ENCODE results near the gene CADPS.

CADPS gene

GRCh38 chr3:62888180-62888579, 13.0 kb upstream of the CADPS start:
- no peak for TF ChIP-seq ZFX (IDR thresholded peaks at IDR 0.05; ENCODE audit: borderline replicate concordance)
- TF ChIP-seq CTCF (IDR thresholded peaks at IDR 0.05): no peak
- no peak overlapping the region for H3K27ac ChIP-seq

GRCh38 chr3:62885136-62885535, 9.9 kb upstream of the CADPS start:
- TF ChIP-seq CTCF (IDR thresholded peaks at IDR 0.05) (no peak), ZFX (IDR thresholded peaks at IDR 0.05; ENCODE audit: borderline replicate concordance) (no peak)
- no peak overlapping the region for H3K27ac ChIP-seq

- no peak overlapping the region for H3K27ac ChIP-seq
- TF ChIP-seq CTCF (IDR thresholded peaks at IDR 0.05) (no peak), ZFX (IDR thresholded peaks at IDR 0.05; ENCODE audit: borderline replicate concordance) (no peak)
Measured at GRCh38 chr3:62884096-62884870, 9.1 kb upstream of the CADPS start.

- TF ChIP-seq CTCF (IDR thresholded peaks at IDR 0.05) (no peak), ZFX (IDR thresholded peaks at IDR 0.05; ENCODE audit: borderline replicate concordance) (no peak)
- no peak overlapping the region for H3K27ac ChIP-seq
Measured at GRCh38 chr3:62882676-62883200, 7.5 kb upstream of the CADPS start.

GRCh38 chr3:62876064-62876463, 848 bp upstream of the CADPS start:
- no peak overlapping the region for H3K27ac ChIP-seq
- TF ChIP-seq CTCF (IDR thresholded peaks at IDR 0.05) (no peak), ZFX (IDR thresholded peaks at IDR 0.05; ENCODE audit: borderline replicate concordance) (no peak)

GRCh38 chr3:62875558-62876002, 364 bp upstream of the CADPS start:
- H3K27ac ChIP-seq: no peak overlapping the region
- TF ChIP-seq CTCF (IDR thresholded peaks at IDR 0.05) (no peak), ZFX (IDR thresholded peaks at IDR 0.05; ENCODE audit: borderline replicate concordance) (no peak)

Data from 22Rv1 (cell line).